ENCODE results near the gene DNAJC27. TPM values are rescaled to one million over a fixed set of nuclear protein-coding genes. Genes with fewer than 3 reads are reported as not detected.

The DNAJC27 gene
- total RNA-seq, 1 experiment from 2014 or later = 5.1 TPM

DNA sequence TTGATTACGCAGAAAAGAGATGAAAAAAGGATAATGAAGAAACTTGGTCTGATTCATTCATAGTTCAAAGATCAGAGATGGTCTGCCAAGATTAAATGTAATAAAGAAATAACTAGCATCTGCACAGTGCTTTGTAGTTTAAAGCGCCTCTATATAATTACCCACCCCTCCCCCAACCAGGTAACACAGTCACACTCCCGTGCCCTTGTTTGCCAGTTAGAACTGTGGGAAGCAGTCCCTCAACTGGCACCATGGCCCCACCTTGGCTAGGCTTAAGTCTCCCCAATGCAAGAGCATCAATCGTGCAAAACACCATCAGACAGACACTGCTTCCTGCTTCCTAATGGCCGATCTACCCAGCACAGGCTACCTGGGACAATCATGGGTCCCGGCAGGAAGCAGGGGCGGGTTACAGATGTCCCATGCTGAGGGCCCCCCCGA is 63.3 kb downstream of the DNAJC27 start:
- no peak for DNase-seq
- TF ChIP-seq, protein P1, sequence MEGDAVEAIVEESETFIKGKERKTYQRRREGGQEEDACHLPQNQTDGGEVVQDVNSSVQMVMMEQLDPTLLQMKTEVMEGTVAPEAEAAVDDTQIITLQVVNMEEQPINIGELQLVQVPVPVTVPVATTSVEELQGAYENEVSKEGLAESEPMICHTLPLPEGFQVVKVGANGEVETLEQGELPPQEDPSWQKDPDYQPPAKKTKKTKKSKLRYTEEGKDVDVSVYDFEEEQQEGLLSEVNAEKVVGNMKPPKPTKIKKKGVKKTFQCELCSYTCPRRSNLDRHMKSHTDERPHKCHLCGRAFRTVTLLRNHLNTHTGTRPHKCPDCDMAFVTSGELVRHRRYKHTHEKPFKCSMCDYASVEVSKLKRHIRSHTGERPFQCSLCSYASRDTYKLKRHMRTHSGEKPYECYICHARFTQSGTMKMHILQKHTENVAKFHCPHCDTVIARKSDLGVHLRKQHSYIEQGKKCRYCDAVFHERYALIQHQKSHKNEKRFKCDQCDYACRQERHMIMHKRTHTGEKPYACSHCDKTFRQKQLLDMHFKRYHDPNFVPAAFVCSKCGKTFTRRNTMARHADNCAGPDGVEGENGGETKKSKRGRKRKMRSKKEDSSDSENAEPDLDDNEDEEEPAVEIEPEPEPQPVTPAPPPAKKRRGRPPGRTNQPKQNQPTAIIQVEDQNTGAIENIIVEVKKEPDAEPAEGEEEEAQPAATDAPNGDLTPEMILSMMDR (conservative IDR thresholded peaks at IDR 0.05) = no peak
- TF ChIP-seq EZH2 (IDR thresholded peaks at IDR 0.05; ENCODE audit: low read depth) = no peak
- no peak overlapping the region for H3K4me2 ChIP-seq
- H3K4me3 ChIP-seq = no peak overlapping the region
- H3F3A ChIP-seq (ENCODE audit: insufficient read depth, low read depth) = no peaks in the 10 kb centered on the region
- intact Hi-C loops (cut with micrococcal nuclease; ENCODE audit: unreplicated experiment) = no loop called here
- ChIA-PET POLR2A (ENCODE audit: unreplicated experiment) (no interaction called here), CTCF (interaction anchor here (0.7 kb wide), 1 partner anchor 1596 kb away, joined by 5 read pairs; no protein-coding TSS in a partner anchor)
- 0 out of 2 replicates have a peak, but pooled peaks cover 4% of the 10 kb centered on the region for H3K36me3 ChIP-seq (ENCODE audit: low read depth)
- H3K9me3 ChIP-seq (ENCODE audit: insufficient read depth, low read depth) = no peaks in the 10 kb centered on the region
- BruUV-seq (replicated peaks) = no TSS peak
- no peaks in the 10 kb centered on the region for H3K9me2 ChIP-seq (ENCODE audit: insufficient read depth)
- no peaks in the 10 kb centered on the region for H4K20me1 ChIP-seq (ENCODE audit: insufficient read depth)
- no peaks in the 10 kb centered on the region for H3K27me3 ChIP-seq (ENCODE audit: insufficient read depth, low read depth)
- no peak overlapping the region for H2AFZ ChIP-seq
- no peak overlapping the region for H3K27ac ChIP-seq
- no peaks in the 10 kb centered on the region for H3K4me1 ChIP-seq (replicated peaks; ENCODE audit: insufficient read depth)
- no peaks in the 10 kb centered on the region for H3K79me2 ChIP-seq (ENCODE audit: low read depth)

DNA sequence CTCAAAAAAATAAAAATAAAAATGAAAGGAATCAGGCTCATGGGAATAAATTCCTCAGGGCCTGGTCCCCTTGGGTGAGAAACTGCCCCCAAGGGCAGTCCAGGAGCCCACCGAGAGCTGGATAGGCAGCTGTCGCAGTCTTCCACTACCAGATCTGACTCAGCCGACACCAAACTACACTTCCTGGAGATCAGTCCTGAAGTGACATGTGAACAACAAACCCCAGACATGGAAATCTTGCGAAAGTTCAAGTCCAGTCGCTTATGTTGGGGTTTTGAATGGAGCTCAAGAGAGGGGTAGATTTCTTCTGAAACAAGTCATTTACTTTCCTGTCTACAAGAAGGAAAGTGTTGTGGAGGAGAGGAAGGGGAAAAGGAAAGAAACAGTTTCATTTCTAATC is 64.6 kb downstream of the DNAJC27 start:
- H3K4me1 ChIP-seq (replicated peaks; ENCODE audit: insufficient read depth) = no peaks in the 10 kb centered on the region
- no peak overlapping the region for H3K27ac ChIP-seq
- H4K20me1 ChIP-seq (ENCODE audit: insufficient read depth) = no peaks in the 10 kb centered on the region
- intact Hi-C loops (cut with micrococcal nuclease; ENCODE audit: unreplicated experiment) = no loop called here
- H3K79me2 ChIP-seq (ENCODE audit: low read depth) = no peaks in the 10 kb centered on the region
- no TSS peak for BruUV-seq (replicated peaks)
- H3K9me2 ChIP-seq (ENCODE audit: insufficient read depth) = no peaks in the 10 kb centered on the region
- no peaks in the 10 kb centered on the region for H3F3A ChIP-seq (ENCODE audit: insufficient read depth, low read depth)
- 0 out of 2 replicates have a peak, but pooled peaks cover 4% of the 10 kb centered on the region for H3K36me3 ChIP-seq (ENCODE audit: low read depth)
- no peak overlapping the region for H2AFZ ChIP-seq
- no peaks in the 10 kb centered on the region for H3K9me3 ChIP-seq (ENCODE audit: insufficient read depth, low read depth)
- H3K27me3 ChIP-seq (ENCODE audit: insufficient read depth, low read depth) = no peaks in the 10 kb centered on the region
- no peak for DNase-seq
- POLR2A ChIA-PET (ENCODE audit: unreplicated experiment) = no interaction called here
- H3K4me3 ChIP-seq = no peak overlapping the region
- H3K4me2 ChIP-seq = no peak overlapping the region
- CTCF ChIA-PET = no interaction called here
- TF ChIP-seq EZH2 (IDR thresholded peaks at IDR 0.05; ENCODE audit: low read depth) = no peak
- TF ChIP-seq, protein P1 (conservative IDR thresholded peaks at IDR 0.05) = no peak

GRCh38 chr2:24906466-24906865 is 65.3 kb downstream of the DNAJC27 start:
- Histone ChIP-seq H3K4me2 (no peak overlapping the region), H3K4me1 (replicated peaks; ENCODE audit: insufficient read depth) (no peaks in the 10 kb centered on the region), H3K9me3 (ENCODE audit: insufficient read depth, low read depth) (no peaks in the 10 kb centered on the region), H2AFZ (no peak overlapping the region), H3K4me3 (no peak overlapping the region), H3K27ac (no peak overlapping the region), H3K79me2 (ENCODE audit: low read depth) (no peaks in the 10 kb centered on the region), H4K20me1 (ENCODE audit: insufficient read depth) (no peaks in the 10 kb centered on the region), H3K36me3 (ENCODE audit: low read depth) (no peaks in the 10 kb centered on the region), H3K27me3 (ENCODE audit: insufficient read depth, low read depth) (no peaks in the 10 kb centered on the region), H3F3A (ENCODE audit: insufficient read depth, low read depth) (no peaks in the 10 kb centered on the region), H3K9me2 (ENCODE audit: insufficient read depth) (no peaks in the 10 kb centered on the region)
- no TSS peak for BruUV-seq (replicated peaks)
- ChIA-PET POLR2A (ENCODE audit: unreplicated experiment) (no interaction called here), CTCF (no interaction called here)
- no peak for DNase-seq
- intact Hi-C loops (cut with micrococcal nuclease; ENCODE audit: unreplicated experiment) = no loop called here
- TF ChIP-seq, protein P1 (conservative IDR thresholded peaks at IDR 0.05) = no peak
- no peak for TF ChIP-seq EZH2 (IDR thresholded peaks at IDR 0.05; ENCODE audit: low read depth)
